ENCODE measurements around the gene LYRM7.

LYRM7 gene

DNA sequence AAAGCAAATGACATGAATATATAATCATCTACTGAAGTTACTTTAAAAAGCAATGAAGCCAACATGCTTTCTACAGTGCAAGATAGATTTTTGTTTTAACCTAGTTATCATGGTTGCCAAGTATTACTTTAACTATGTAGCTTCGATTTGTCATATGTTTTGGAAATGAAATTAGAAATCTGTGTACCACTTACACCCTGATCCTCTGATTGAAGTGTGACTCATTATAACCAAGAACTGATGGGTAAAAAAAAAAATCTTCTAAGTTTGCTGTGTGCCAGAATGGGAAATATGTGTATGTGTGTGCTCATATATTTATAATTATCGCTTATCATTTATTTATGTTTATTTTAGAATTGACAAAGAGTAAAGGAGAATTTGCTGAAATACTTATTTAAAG is 84.0 kb downstream of the LYRM7 start:
- Histone ChIP-seq H3K27ac (ENCODE audit: low read depth, low read length) (no peak overlapping the region), H3K4me3 (ENCODE audit: low read length) (no peak overlapping the region)

More for the DNA sequence above, 84.0 kb downstream of the LYRM7 start:
- H3K4me1 ChIP-seq (ENCODE audit: control insufficient read depth, insufficient read depth, low read length): no peaks in the 10 kb centered on the region
- no peak overlapping the region for H3K9ac ChIP-seq (ENCODE audit: low read length)
- H3K27me3 ChIP-seq (ENCODE audit: control insufficient read depth, insufficient read depth, low read length): no peaks in the 10 kb centered on the region
- H3K36me3 ChIP-seq (ENCODE audit: control insufficient read depth, insufficient read depth, low read length): no peaks in the 10 kb centered on the region

All from rectal smooth muscle tissue (tissue), 1 donor.